Neural progenitor cell (in vitro differentiated cells): Measurements from ENCODE around the gene ARAP3. TPM values are rescaled to one million over a fixed set of nuclear protein-coding genes. Genes with fewer than 3 reads are reported as not detected.

Source experiments
- DNase-seq: peaks from one replicate; pipeline ENCODE4 v3.0.0-alpha.2; 2016; ENCODE audit warnings: low spot score
- H2AFZ ChIP-seq: fragments of 200-600 bp; sonication (generic); replicated peaks from 2 replicates; pipeline ENCODE4 v1.6.1; 2016; ENCODE audit warnings: antibody characterized with exemption
- H3F3A ChIP-seq: fragments of 200-600 bp; sonication (generic); 2 replicates; pipeline ENCODE4 v1.6.1; 2016; ENCODE audit warnings: antibody characterized with exemption, low read depth
- H3K27ac ChIP-seq: fragments of 200-600 bp; sonication (generic); 2 replicates; pipeline ENCODE4 v1.5.1; 2016; ENCODE audit warnings: mild to moderate bottlenecking
- H3K27me3 ChIP-seq: fragments of 200-600 bp; sonication (generic); 2 replicates; pipeline ENCODE4 v1.6.1; 2016; ENCODE audit warnings: mild to moderate bottlenecking, moderate library complexity
- H3K36me3 ChIP-seq: fragments of 200-600 bp; sonication (generic); 2 replicates; pipeline ENCODE4 v1.5.1; 2016
- H3K4me1 ChIP-seq: fragments of 200-600 bp; sonication (generic); 2 replicates; pipeline ENCODE4 v1.6.1; 2016; ENCODE audit warnings: mixed run types
- H3K4me2 ChIP-seq: fragments of 200-600 bp; sonication (generic); 2 replicates; pipeline ENCODE4 v1.6.1; 2016
- H3K4me3 ChIP-seq: fragments of 200-600 bp; sonication (generic); 2 replicates; pipeline ENCODE4 v1.5.1; 2016
- H3K79me2 ChIP-seq: fragments of 200-600 bp; sonication (generic); 2 replicates; pipeline ENCODE4 v1.6.1; 2016; ENCODE audit warnings: low read depth
- H3K9ac ChIP-seq: fragments of 200-600 bp; sonication (generic); 2 replicates; pipeline ENCODE4 v1.6.1; 2016
- H3K9me3 ChIP-seq: fragments of 200-600 bp; sonication (generic); 2 replicates; pipeline ENCODE4 v1.5.1; 2016; ENCODE audit warnings: low read depth
- H4K20me1 ChIP-seq: fragments of 200-600 bp; sonication (generic); 2 replicates; pipeline ENCODE4 v1.6.1; 2016; ENCODE audit warnings: low read depth
- H3K27ac Mint-ChIP-seq: 3 replicates; pipeline ENCODE4 v1.8.0; 2021; ENCODE audit warnings: mixed read lengths
- H3K27me3 Mint-ChIP-seq: 2 replicates; pipeline ENCODE4 v1.8.0; 2022; ENCODE audit warnings: low read depth, mild to moderate bottlenecking, inconsistent platforms, moderate library complexity, mixed read lengths; ENCODE audit not compliant: insufficient read depth
- H3K36me3 Mint-ChIP-seq: 3 replicates; pipeline ENCODE4 v1.8.0; 2021; ENCODE audit warnings: mixed read lengths
- H3K4me1 Mint-ChIP-seq: 3 replicates; pipeline ENCODE4 v1.8.0; 2021; ENCODE audit warnings: mixed read lengths
- H3K4me3 Mint-ChIP-seq: 3 replicates; pipeline ENCODE4 v1.8.0; 2021; ENCODE audit warnings: mild to moderate bottlenecking, moderate library complexity, mixed read lengths
- H3K9me3 Mint-ChIP-seq: 3 replicates; pipeline ENCODE4 v1.8.0; 2020; ENCODE audit warnings: mixed read lengths
- CTCF ChIP-seq: fragments of 200-600 bp; sonication (generic); IDR thresholded peaks from 2 replicates; pipeline ENCODE4 v1.5.1; 2017; ENCODE audit warnings: antibody characterized with exemption, mild to moderate bottlenecking
- EZH2 ChIP-seq: fragments of 200-600 bp; sonication (generic); IDR thresholded peaks from 2 replicates; pipeline ENCODE4 v1.6.1; 2017; ENCODE audit warnings: antibody characterized with exemption, mild to moderate bottlenecking, moderate library complexity
- EZH2phosphoT487 ChIP-seq: fragments of 200-600 bp; sonication (generic); IDR thresholded peaks from 2 replicates; pipeline ENCODE4 v1.6.1; 2017; ENCODE audit warnings: antibody characterized with exemption
- total RNA-seq: library from RNA; depleted of rRNA; stranded (reverse); fragments of >200 nt; gene quantifications from 2 replicates; pipeline ENCODE4 v1.2.3, GENCODE V29; 2015; ENCODE audit warnings: low replicate concordance

The ARAP3 gene
- total RNA-seq, 1 donor from 2014 or later = 7.6 TPM

DNA sequence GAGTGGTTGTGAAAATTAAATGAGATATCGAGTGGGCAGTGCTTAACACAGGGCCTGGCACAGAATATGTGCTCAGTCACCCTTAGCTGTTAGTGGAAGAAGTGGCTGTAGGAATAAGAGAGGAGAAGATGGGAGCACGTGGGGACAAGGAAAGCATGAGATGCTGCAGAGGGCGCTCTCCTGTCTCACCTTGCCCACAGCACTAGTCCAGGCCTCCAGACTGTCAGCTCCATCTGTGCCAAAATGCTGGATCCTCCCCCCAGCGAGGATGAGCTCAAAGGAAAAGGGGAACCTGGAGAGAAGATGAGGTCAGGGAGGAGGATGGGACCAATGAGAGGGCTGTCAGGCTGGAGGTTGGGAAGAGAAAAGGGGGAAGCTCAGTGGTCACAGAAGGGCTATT is 12.5 kb downstream of the ARAP3 start:
- Mint-ChIP-seq H3K27me3 (peaks cover 5% of the 10 kb centered on the region), H3K4me3 (no peak overlapping the region), H3K36me3 (peaks cover 12% of the 10 kb centered on the region), H3K27ac (no peak overlapping the region), H3K4me1 (peaks cover 18% of the 10 kb centered on the region), H3K9me3 (no peaks in the 10 kb centered on the region)
- TF ChIP-seq EZH2 (no peak), EZH2phosphoT487 (no peak), CTCF (peak; percentile 18)
- peaks cover under 1% of the 10 kb centered on the region for H3K36me3 ChIP-seq
- H3F3A ChIP-seq = peaks cover 7% of the 10 kb centered on the region
- no peaks in the 10 kb centered on the region for H3K27me3 ChIP-seq
- H3K9me3 ChIP-seq = no peaks in the 10 kb centered on the region
- no peaks in the 10 kb centered on the region for H3K4me1 ChIP-seq
- no peak for DNase-seq
- H3K4me3 ChIP-seq = no peak overlapping the region
- no peak overlapping the region for H2AFZ ChIP-seq
- no peak overlapping the region for H3K9ac ChIP-seq
- H3K79me2 ChIP-seq = no peaks in the 10 kb centered on the region
- H4K20me1 ChIP-seq = no peaks in the 10 kb centered on the region
- no peak overlapping the region for H3K4me2 ChIP-seq
- H3K27ac ChIP-seq = no peak overlapping the region

DNA sequence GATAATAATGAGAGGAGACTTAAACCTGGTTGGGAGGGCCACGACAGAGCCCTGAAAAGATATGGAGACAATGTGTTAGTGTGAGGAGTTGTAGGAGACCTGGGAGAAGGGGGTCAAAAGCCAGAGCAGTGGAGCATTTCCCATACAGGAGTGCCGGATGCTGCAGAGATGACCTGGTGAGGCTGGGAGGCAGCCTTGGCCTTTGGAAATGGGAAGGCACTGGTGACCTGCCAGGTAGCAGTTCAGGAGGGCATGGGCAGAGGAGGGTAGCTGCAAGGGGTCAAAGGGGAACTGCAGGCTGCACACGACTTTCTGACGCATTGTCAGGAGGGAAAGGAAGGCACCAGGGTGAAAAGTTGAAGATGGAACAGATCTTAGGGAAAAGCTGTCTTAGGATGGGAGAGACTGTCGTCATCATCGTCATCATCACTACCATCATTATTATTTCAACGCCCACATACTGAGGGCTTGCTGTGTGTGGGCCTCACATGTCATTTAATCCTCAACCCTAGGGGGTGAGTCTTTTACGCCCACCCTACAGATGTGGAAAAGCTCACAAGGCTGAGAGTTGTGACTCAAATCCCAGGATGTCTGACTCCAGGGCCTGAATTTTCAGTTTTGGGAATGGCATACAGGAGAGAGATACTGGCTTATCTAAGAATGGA is 13.3 kb downstream of the ARAP3 start:
- H3K27me3 ChIP-seq = no peaks in the 10 kb centered on the region
- H3K9ac ChIP-seq = no peak overlapping the region
- Mint-ChIP-seq H3K27ac (no peak overlapping the region), H3K4me1 (peaks cover 16% of the 10 kb centered on the region), H3K36me3 (peaks cover 12% of the 10 kb centered on the region), H3K4me3 (no peak overlapping the region), H3K9me3 (no peaks in the 10 kb centered on the region), H3K27me3 (peaks cover 5% of the 10 kb centered on the region)
- TF ChIP-seq EZH2phosphoT487 (no peak), EZH2 (no peak), CTCF (no peak)
- H2AFZ ChIP-seq = no peak overlapping the region
- H4K20me1 ChIP-seq = no peaks in the 10 kb centered on the region
- no peaks in the 10 kb centered on the region for H3K4me1 ChIP-seq
- no peak overlapping the region for H3K27ac ChIP-seq
- H3K4me2 ChIP-seq = no peak overlapping the region
- H3K36me3 ChIP-seq = peaks cover 3% of the 10 kb centered on the region
- no peak overlapping the region for H3K4me3 ChIP-seq
- no peak for DNase-seq
- H3F3A ChIP-seq = peaks cover 7% of the 10 kb centered on the region
- no peaks in the 10 kb centered on the region for H3K79me2 ChIP-seq
- H3K9me3 ChIP-seq = no peaks in the 10 kb centered on the region

GRCh38 chr5:141665995-141666940 is 15.8 kb downstream of the ARAP3 start:
- H3K4me3 ChIP-seq = no peak overlapping the region
- no peak overlapping the region for H2AFZ ChIP-seq
- H4K20me1 ChIP-seq = no peaks in the 10 kb centered on the region
- DNase-seq = no peak
- H3K9me3 ChIP-seq = no peaks in the 10 kb centered on the region
- peaks cover 15% of the 10 kb centered on the region for H3K36me3 Mint-ChIP-seq
- H3K4me1 ChIP-seq = no peaks in the 10 kb centered on the region
- H3K9ac ChIP-seq = no peak overlapping the region
- no peaks in the 10 kb centered on the region for H3K9me3 Mint-ChIP-seq
- no peak overlapping the region for H3K27ac ChIP-seq
- H3K27ac Mint-ChIP-seq = no peak overlapping the region
- no peak overlapping the region for H3K4me2 ChIP-seq
- H3K79me2 ChIP-seq = no peaks in the 10 kb centered on the region
- H3K4me1 Mint-ChIP-seq = peaks cover 7% of the 10 kb centered on the region
- H3F3A ChIP-seq = peaks cover 7% of the 10 kb centered on the region
- no peak overlapping the region for H3K4me3 Mint-ChIP-seq
- H3K27me3 Mint-ChIP-seq = peaks cover 5% of the 10 kb centered on the region
- no peaks in the 10 kb centered on the region for H3K27me3 ChIP-seq
- H3K36me3 ChIP-seq = peaks cover 3% of the 10 kb centered on the region
- no peak for TF ChIP-seq EZH2
- no peak for TF ChIP-seq CTCF
- TF ChIP-seq EZH2phosphoT487 = no peak
